MV-4-11 (cell line): ENCODE results near the gene NELL1.
"Not testable (repeated sequence)": the region's sequence is repeated elsewhere in the genome, so short reads cannot be mapped to it uniquely, and the experiment has no call there.

Experiments
- DNase-seq: peaks from one replicate; lab custom pipeline; 2025; lab: John Stamatoyannopoulos, UW

Gene NELL1

GRCh38 chr11:21205205-21205604 lies 535.8 kb downstream of the NELL1 start:
- DNase-seq, result no peak

- DNase-seq, result no peak
These were observed 556.5 kb downstream of the NELL1 start for GRCh38 chr11:21225860-21226259.

- DNase-seq, result no peak
These were observed 559.8 kb downstream of the NELL1 start for GRCh38 chr11:21229224-21229623.

GRCh38 chr11:21250196-21250595 lies 580.8 kb downstream of the NELL1 start:
- no peak for DNase-seq

GRCh38 chr11:21254055-21254454 lies 584.7 kb downstream of the NELL1 start:
- no peak for DNase-seq

- DNase-seq, result no peak
These were observed 585.4 kb downstream of the NELL1 start for GRCh38 chr11:21254790-21255189.

GRCh38 chr11:21257461-21257860 lies 588.1 kb downstream of the NELL1 start:
- no peak for DNase-seq

- DNase-seq, result no peak
These were observed 589.0 kb downstream of the NELL1 start for GRCh38 chr11:21258414-21258813.

- no peak for DNase-seq
These were observed 590.7 kb downstream of the NELL1 start for GRCh38 chr11:21260101-21260500.

GRCh38 chr11:21262992-21263391 lies 593.6 kb downstream of the NELL1 start:
- DNase-seq, result no peak

GRCh38 chr11:21264125-21264524 lies 594.7 kb downstream of the NELL1 start:
- no peak for DNase-seq

- no peak for DNase-seq
These were observed 598.6 kb downstream of the NELL1 start for GRCh38 chr11:21268036-21268435.

- DNase-seq, result not testable (repeated sequence)
These were observed 602.8 kb downstream of the NELL1 start for GRCh38 chr11:21272139-21272538.

- no peak for DNase-seq
These were observed 609.5 kb downstream of the NELL1 start for GRCh38 chr11:21278840-21279239.

GRCh38 chr11:21285104-21285503 lies 615.7 kb downstream of the NELL1 start:
- DNase-seq, result no peak

GRCh38 chr11:21289686-21290085 lies 620.3 kb downstream of the NELL1 start:
- DNase-seq, result no peak

- no peak for DNase-seq
These were observed 626.1 kb downstream of the NELL1 start for GRCh38 chr11:21295508-21295907.

GRCh38 chr11:21301981-21302380 lies 632.6 kb downstream of the NELL1 start:
- DNase-seq, result no peak

- DNase-seq, result no peak
These were observed 637.5 kb downstream of the NELL1 start for GRCh38 chr11:21306739-21307358.

- DNase-seq, result no peak
These were observed 638.5 kb downstream of the NELL1 start for GRCh38 chr11:21307874-21308273.

GRCh38 chr11:21316591-21316990 lies 647.2 kb downstream of the NELL1 start:
- DNase-seq, result no peak

- DNase-seq, result no peak
These were observed 651.7 kb downstream of the NELL1 start for GRCh38 chr11:21321072-21321471.

- DNase-seq, result no peak
These were observed 652.1 kb downstream of the NELL1 start for GRCh38 chr11:21321530-21321929.

GRCh38 chr11:21323617-21324016 lies 654.2 kb downstream of the NELL1 start:
- no peak for DNase-seq

GRCh38 chr11:21343204-21343603 lies 673.8 kb downstream of the NELL1 start:
- no peak for DNase-seq
